ENCODE data around the gene MAP3K2.

MAP3K2 gene

DNA sequence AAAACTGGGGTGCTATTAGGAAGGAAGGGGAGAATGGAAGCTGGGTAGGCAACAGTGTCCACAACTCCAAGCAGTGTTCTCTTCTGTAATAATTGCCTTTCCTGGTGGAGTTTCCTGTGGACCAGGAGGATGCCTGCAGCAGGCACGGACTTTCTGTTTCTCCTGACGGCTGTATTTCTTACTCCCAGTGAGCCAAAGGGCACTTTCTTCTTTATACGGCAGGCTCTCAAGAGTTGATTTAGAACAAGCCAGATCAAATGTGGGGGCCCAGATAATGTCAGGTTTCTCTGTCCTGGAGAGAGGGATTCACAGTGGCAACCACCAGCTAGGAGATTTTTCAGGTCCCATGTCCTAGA lies 17.5 kb upstream of the MAP3K2 start:
- DNase-seq: no peak

DNA sequence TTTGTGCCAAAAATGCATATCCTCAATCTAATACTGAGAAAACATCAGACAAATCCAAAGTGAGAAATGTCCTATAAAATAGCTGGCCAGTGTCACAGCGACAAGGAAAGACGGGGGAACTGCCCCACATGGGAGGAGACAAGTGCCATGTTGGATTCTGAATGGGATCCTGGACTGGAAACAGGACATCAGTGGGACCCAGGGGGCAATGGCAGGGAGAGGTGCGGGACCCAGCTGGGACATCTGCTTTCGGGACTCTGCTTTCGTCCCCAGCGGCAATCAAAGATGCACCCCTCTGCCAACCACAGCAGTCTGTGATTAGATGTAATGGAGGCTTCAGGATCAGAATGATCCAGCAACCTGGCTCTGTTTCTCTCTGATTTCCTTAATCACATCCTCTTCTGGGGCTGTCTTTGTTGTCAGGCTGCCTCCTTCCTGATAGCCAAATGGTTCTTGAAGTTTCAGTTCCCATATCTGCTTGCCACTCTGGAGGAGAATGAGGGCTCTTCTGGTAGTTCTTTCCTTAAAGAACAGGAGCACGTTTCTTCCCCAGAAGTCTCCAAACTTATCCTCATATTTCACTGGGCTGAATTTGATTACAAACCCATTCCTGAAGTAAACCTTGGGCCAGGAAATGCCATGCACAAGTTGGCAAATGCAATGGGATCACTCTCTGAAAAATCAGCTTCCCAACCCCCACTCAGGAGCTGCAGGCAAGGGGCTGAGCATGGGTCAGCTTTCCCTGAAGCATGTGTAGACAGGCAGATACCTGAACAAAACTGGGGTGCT lies 16.9 kb upstream of the MAP3K2 start:
- no peak for DNase-seq

DNA sequence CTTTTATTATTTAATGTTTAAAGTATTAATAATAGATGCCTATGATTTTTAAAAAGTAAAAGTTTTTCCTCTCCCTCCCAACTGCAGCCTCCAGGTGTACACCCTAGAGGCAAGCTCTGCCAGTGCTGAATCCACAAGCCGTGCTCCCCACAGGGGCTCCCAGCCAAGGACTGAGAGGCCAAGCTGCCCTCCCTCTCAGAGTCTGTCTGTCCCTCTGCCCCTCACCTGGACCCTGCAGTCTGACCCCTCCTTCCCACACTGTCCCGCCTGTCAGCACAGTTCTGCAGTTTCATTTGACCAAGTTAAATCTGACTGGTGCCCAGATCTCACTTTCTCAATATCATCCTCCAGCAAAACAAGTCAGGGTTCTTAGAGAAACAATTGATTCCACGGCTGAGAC lies 15.7 kb upstream of the MAP3K2 start:
- no peak for DNase-seq

DNA sequence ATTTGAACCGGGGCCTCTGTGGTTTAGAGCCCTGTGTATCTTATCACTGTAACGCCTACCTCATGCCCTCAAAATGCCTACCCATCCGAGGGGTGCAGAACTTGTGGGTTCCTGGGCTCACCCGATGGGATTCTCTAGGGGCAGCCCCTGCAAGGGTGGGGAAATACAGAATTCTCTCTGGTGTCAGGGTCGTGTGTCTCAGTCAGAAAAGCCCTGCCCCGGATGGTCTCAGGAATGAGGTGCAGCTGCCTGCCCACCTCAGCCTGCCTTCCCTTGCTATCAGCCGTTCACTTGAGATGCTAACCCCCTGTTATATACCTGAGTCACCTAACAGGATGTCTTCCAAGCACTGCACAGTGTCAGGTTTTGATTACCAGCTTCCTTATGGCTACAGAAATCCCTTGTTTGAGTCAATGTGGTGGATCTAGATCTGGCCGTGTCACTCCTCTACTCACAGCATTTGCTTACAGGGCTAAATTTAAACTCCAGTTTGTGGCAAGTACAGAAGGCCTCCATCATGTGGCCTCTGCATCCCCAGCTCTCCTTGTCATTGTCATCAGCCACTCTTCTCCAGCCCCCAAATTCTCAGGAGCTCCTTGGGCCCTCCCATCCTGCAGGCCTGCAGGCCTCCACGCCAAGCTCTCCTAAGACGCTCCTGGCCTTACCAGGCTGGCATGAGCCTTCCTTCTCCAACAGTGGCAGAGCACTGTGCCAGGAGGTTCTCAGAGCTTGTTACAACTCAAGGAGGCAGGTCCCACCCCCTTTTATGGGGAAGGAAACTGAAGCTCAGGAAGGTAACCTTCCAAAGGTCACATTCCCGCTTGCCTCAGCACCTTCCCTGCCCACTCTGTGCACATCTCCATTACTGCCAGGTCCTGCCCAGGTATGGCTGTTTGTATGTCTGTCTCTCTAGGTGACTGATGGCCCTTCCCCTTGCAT lies 14.3 kb upstream of the MAP3K2 start:
- DNase-seq: no peak

DNA sequence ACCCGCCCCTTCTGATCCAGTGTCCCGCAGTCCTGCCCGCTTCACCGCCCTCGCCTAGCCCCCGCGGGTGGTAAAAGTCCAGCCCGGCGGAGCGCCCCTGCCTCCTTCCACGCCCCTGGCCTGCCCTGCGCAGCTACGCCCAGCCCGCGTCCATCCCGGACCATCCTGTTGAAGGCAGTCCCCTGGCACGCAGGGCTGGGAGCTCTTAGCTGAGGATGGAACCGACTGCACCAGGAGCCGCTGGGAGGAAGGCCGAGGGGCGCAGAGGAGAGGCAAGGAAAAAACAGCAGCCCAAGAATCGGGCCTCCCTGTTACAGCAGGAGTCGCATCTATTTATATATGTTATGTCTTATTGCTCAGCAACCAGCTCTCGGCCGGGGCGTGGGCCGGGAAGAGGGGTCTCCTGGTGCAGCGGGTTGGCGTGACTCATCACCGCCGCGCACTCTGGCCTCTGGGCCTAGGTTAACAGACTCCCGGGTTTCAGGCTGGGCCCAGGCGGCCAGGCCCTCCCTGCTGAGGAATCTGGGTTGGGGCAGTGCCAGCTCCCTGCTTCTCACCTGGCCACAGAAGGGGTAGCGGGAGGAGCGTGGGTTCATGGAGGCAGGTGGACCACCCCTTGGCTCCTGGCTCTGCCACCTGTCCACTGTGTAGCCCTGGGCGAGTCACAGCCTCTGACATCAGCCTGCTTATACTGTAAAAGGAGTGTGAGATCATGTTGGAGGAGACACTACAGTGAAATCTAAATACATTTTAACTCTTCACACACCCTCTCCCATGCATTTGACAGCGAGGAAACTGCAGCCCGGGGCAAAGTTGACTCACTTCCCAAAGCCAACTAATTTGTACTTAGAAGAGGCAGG lies 13.4 kb upstream of the MAP3K2 start:
- no peak for DNase-seq

DNA sequence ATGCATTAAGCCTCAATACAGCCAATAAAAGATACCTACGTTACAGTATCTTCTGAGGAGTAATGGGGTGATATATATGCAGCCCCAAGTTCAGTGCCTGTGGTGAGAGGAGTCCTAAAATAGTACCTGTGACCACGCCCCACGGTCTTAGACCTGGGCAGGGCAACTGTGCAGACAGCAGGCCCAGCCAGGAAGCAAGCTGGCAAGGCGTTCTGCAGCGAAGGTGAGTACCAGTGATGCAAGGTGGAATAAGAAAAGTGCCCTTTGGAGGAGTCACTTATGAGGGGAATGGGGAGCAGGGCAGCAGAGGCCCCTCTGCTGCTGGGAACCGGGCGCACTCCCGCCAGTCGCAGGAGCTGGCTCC lies 12.7 kb upstream of the MAP3K2 start:
- DNase-seq: no peak

DNA sequence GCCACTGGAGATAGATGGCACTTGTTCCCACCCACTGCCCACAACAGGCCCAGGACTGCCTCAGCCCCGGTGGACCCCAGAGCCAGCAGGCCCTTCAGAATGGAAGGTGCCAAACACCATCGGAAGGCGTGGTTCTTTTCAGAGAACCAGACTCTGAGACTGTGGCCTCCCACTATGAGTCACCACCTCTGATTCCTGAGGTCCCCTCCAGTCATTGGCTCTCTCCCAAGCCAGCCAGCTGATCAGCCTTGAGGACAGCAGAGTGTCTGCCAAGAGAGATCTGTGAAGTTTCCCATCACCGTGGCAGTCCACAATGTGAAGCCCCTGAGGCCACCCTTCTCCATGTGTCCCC lies 10.4 kb upstream of the MAP3K2 start:
- DNase-seq: no peak

DNA sequence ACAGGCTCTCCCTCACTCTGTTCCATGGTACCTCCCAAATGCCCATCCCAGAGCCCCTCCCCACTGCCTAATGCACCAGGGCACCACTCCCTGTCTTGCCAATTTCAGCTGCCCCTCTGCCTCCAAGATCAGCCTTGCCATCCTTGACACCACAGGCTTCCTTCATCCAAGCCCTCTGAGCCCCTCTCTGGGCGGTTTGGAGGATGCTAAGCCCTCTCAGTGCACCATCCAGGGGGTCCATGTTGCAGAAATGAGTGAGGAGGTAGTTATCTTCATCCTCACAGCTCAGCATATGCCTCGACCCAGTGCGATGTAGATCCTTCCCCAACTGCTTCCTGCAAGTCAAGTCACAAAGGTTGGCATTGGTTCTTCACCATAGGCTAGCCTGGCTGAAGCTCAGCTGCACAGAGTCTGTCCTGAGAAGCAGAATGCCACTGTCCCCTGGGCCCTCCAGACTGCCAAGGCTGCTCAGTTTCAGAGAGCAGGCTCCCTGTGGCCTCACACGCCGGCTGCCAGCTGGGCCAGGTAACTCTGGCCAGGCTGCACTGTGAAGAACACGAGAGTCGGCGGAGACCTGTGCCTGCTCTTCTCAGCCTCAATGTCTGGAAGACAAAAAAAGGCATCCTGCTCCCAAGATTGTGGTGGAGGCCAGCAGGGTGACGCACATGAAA lies 9.9 kb upstream of the MAP3K2 start:
- DNase-seq: no peak

DNA sequence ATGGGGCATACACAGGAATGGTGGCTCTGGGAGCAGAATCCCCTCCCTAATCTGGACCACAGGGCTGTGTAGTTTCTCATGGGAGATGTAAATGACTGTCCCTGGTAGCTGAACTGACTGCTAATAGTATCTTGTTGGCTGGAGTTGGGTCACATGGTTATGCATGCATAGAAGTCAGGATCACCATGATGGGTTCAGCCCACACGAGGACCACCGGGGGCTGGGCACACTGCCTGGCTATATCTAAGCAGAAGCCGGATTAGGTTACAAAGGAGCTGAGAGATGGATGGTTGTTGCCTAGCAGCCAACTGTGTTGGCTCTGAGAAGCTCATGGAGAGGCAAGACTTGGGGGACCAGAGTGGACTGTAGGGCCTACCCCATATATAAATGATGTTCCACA lies 6.7 kb upstream of the MAP3K2 start:
- no peak for DNase-seq

DNA sequence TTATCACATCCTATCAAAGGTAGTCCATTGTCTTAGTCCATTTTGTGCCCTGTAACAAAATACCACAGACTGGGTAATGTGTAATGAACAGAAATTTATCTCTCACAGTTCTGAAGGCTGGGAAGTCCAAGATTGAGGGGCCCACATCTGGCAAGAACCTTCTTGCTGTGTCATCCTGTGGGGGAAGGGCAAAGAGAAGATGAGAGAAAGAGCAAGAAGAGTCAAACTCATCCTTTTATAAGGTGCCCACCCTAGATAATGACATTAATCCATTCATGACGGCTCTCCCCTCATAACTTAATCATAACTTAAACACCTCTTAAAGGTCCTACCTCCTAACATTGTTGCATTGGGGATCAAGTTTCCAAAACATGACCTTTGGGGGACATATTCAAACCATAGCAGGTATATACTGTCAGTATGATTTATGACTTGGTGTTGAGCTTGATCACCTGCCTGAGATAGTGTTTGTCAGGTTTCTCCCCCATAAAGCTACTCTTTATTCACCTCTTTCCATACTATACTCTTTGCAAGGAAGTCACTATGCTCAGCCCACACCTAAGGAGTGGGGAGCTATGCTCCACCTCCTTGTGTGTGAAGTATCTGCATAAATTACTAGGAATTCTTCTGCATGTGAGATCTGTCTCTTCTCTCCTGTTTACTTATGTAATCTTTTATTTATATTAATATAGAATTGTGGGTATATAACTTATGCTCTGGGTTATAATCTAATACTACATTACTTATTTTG lies 5.2 kb upstream of the MAP3K2 start:
- no peak for DNase-seq

DNA sequence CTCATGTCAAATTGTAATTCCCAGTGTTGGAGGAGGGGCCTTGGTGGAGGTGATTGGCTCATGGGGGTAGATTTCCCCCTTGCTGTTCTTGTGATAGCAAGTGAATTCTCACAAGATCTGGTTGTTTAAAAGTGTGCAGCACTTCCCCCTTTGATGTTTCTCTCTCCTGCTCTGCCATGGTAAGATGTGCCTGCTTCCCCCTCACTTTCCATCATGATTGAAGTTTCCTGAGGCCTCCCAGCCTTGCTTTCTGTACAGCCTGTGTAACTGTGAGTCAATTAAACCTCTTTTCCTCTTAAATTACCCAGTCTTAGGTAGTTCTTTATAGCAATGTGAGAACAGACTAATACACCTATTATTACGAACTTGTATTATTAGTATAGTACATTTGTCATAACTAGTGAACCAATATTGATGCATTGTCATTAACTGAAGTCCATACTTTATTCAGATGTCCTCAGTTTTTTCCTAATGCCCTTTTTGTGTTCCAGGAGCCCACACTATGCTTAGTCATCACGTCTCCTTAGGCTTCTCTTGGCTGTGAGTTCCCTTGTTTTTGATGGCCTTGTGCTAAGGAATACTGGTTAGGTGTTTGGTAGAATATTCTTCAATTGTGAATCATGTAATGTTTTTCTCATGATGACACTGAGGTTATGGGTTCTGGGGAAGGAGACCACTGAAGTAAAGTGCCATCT lies 4.5 kb upstream of the MAP3K2 start:
- DNase-seq: no peak

DNA sequence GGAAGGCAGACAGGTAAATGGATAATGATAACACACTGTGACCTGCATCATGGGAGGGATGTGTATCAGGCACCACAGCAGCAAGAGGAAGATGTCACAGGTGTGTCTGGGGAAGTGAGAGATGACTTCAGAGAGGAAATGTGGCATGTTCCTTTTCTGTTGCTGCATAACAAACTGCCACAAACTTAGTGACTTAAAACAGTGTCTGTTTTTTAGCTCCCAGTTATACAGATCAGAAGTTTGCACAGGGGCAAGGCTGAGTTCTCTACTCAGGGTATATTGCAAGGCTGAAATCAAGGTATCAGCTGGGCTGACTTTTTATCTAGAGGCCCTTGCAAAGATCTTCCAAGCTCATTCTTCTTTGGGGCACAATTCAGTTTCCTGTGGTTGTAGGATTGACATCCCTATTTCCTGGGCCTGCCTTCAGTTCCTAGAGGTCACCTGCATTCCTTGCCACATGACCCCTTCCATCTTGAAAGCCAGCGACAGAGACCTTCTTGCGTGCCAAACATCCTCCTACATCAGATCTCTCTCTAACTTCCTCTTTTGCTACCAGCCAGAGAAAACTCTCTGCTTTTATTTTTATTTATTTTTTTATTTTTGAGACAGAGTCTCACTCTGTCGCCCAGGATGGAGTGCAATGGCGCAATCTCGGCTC lies 2.1 kb upstream of the MAP3K2 start:
- DNase-seq: peak; percentile 35

DNA sequence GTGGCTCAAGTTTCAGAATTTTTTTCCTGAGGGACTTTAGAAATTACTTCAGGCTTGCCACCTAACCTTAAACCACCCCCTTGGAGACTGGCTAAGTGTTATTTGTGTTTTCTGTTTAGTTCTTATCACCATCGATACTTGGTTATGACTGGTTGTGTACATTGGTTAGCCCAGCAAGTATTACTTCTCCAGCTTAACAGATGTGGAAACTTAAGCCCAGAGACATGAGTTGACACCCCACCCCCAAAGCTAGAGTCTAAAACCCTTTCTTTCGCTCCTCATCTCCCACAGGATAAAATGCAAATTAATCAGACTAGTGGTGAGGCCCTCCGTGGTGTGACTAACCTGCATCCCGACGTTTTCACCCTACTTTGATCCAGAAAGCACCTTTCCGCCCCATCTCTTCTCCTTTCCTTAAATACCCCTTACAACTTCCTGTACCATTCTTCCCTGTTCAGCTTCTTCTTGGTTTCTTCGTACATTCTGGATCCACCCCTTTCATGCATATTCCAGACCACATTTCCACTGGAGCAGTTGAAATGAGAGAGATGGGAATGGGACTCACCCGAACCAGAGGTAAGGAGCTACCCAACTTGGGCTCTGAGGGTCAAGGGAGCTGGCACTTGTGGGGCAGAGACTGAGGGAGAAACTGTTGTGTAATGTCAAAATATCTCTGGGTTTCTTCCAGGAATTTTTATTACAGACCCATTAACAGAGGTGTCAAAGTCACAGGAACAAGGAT lies 819 bp upstream of the MAP3K2 start:
- DNase-seq: no peak

DNA sequence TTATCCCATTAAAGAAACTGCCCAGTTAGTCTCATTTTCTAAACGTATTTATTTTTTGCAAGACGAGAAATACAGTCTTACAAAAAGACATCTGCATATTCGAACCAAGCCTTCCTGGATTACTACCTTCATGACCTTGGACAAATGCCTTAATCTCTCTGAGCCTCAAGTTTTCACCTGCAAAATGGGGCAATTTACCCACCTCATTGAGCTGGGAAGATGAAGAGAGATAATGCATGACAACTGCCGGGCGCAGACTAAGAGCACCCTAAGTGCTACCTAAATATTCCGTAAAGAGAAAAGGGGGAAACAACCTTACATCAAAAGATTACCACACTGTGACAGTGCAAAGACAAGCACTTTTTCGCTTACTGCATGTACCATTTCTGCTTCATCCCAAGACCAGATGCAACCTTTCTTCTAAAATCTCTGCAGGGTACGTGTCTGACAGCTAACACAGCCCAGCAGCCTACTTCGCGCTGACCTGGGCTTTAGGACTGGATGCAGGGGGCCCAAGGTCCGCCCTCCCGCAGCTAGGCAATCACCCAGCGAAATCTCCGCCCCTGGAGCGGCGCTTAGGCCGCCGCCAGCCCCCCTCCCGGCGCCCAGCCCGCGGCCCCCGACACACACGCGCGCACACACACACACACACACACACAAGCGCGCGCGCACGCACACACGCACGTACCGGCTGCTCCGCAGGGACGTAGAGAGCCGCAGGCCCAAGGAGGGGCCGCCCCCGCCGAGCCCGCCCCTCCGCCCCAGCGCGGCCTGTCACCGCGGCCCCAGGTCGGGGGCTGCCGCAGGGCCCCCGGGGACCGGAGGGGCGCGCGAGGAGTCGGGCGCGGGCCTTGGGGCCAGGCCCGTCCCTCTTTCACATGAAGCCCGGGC lies 766 bp downstream of the MAP3K2 start:
- peak; percentile 59 for DNase-seq

DNA sequence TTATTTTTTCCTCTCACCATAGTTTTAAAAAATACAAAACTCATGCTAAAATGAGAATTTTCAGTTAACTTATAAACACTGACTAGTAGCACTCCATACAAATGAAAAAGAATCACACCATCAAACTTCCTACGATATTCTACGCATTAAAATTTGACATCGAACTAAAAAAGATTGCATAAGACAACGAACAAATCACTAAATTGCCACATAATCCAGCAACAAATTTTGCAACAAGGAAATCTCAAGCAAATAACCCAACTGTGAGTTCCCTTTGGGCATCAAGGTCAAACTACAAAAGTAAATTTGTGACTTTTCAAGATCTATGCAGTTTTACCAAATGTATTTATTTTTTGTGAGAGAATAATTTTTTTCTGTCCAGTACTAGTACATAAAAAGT lies 1.5 kb downstream of the MAP3K2 start:
- DNase-seq: no peak

DNA sequence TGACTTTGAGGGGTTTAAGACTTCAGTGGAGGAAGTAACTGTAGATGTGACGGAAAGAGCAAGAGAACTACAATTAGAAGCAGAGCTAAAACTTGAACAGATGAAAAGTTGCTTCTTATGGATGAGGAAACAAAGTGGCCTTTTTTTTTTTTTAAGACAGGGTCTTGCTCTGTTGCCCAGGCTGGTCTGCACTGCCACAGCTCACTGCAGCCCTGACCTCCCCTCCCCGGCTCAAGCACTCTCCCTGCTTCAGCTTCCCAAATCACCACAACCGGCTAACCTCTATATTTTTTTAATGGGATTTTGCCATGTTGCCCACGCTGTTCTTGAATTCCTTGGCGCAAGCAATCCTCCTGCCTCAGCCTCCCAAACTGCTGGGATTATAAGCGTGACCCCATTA lies 3.2 kb downstream of the MAP3K2 start:
- no peak for DNase-seq

DNA sequence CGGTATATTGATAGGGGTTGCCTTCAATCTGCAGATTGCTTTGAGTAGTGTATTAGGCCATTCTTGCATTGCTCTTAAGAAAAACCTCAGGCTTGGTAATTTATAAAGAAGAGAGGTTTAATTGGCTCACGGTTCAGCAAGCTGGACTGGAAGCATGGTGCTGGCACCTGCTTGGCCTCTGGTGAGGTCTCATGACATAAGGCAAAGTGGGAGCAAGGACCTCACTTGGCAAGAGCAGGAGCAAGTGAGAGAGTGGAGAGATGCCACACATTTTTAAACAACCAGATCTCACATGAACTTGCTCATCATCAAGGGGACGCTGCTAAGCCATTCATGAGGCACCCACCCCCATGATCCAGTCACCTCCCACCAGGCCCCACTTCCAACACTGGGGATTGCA lies 4.9 kb downstream of the MAP3K2 start:
- DNase-seq: no peak

DNA sequence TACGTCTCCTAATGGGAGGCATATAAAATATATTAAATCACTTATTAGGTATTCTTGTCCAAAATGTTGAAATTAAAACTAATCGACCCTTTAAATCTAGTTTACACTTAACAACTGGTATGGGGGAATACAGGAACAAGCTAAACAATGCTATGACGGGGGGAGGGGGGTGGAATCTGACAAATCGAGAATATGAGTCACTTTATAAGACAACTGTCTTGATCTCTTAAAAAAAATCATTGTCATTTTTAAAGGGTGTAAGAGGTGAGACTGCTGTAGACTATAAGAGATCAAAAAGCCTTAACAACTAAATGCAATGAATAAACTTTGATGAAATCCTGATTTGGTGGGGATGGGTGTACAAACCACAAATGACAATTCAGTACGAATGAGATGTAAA lies 6.0 kb downstream of the MAP3K2 start:
- no peak for DNase-seq

DNA sequence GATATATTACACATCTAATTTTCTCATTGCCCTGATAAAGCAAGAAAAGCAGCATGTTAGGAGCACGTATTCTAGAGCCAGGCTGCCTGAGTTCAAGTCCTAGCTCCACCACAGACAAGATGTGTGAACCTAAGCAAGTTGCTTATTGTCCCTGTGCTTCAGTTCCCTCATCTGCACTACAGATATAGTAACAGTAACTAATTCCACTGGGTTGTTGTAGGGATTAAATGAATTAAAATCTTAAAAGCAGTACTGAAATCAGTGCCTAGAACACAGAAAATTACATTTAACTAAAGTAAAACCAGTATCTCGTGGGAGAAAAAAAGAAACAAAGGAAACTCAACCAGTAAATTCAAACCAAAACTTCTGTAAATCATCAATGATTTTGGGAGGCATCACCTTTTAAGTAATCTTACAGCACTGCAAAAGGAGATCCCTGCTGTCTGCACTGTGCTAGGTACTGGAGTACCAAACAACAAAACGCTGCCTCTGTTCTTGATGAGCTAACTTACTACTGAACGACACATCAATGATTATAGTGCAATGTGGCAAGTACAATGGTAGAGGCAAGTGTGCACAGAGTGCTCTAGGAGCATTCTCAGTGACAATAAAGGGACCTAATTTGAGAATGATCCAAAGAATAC lies 7.9 kb downstream of the MAP3K2 start:
- no peak for DNase-seq

All from KG1 (cell line).